Gastroesophageal sphincter (tissue), 4 donors: ENCODE results near the gene TUBB2A. TPM values are rescaled to one million over a fixed set of nuclear protein-coding genes. Genes with fewer than 3 reads are reported as not detected.
"Not testable (repeated sequence)": the region's sequence is repeated elsewhere in the genome, so short reads cannot be mapped to it uniquely, and the experiment has no call there.

ENCODE experiments used
- ATAC-seq: fragments of 150-250 bp; one replicate; pipeline ENCODE4 v1.9.1; 2016; ENCODE audit warnings: mild to moderate bottlenecking, moderate library complexity
- H3K27ac ChIP-seq, 4 donors: fragments of 200-600 bp; sonication (generic) in 3 of 4; 1 replicate in 3 of 4; 2 replicates in 1 of 4; pipeline ENCODE4 v1.5.1; 2016 to 2019
- H3K27me3 ChIP-seq: fragments of 200-600 bp; sonication (generic); one replicate; pipeline ENCODE4 v1.5.1; 2019
- H3K36me3 ChIP-seq, 2 donors: fragments of 200-600 bp; sonication (generic); one replicate each; pipeline ENCODE4 v1.5.1; 2019; ENCODE audit warnings: control low read depth in 1 of 2
- H3K4me1 ChIP-seq, 3 donors: fragments of 200-600 bp; sonication (generic); 1 replicate in 2 of 3; 2 replicates in 1 of 3; pipeline ENCODE4 v1.5.1; 2016 to 2019; ENCODE audit warnings: control low read depth in 2 of 3
- H3K4me3 ChIP-seq, 2 donors: fragments of 200-600 bp; sonication (generic); one replicate each; pipeline ENCODE4 v1.5.1; 2019; ENCODE audit warnings: mild to moderate bottlenecking in 1 of 2, moderate library complexity in 1 of 2
- H3K9me3 ChIP-seq, 3 donors: fragments of 200-600 bp; sonication (generic); one replicate each; pipeline ENCODE4 v1.5.1; 2017 to 2019; ENCODE audit warnings: control low read depth in 2 of 3
- EP300 ChIP-seq: sonication (generic); formaldehyde crosslinking; IDR thresholded peaks from one replicate; pipeline ENCODE4 v1.6.1; 2017; ENCODE audit warnings: antibody characterized with exemption, mild to moderate bottlenecking
- POLR2A ChIP-seq, 2 donors: fragments of 450-650 bp; IDR thresholded peaks; one replicate each; pipeline ENCODE4 v1.6.1; 2017; ENCODE audit warnings: antibody characterized with exemption in 2 of 2, mild to moderate bottlenecking in 2 of 2, moderate library complexity in 1 of 2
- POLR2AphosphoS5 ChIP-seq: sonication (generic); formaldehyde crosslinking; IDR thresholded peaks from one replicate; pipeline ENCODE4 v1.6.1; 2017; ENCODE audit warnings: antibody characterized with exemption
- WGBS, 2 donors: methylation state at CpG; one replicate each; pipeline ENCODE4 v1.1.5; 2018; ENCODE audit warnings: low coverage in 1 of 2; 5-methylcytosine and 5-hydroxymethylcytosine counted together
- total RNA-seq, 4 donors: library from RNA; depleted of rRNA; stranded (reverse); fragments of >200 nt; gene quantifications; one replicate each; pipeline ENCODE4 v1.1.0, GENCODE V29; 2016
- TF ChIP-seq, protein P1 (sequence below), 4 experiments: fragments of 200-600 bp in 2 of 4; fragments of 450-650 bp in 2 of 4; sonication (generic) in 1 of 4; IDR thresholded peaks; one replicate each; pipeline ENCODE4 v1.5.1; 2017 to 2019; ENCODE audit warnings: antibody characterized with exemption in 4 of 4, mild to moderate bottlenecking in 2 of 4, moderate library complexity in 2 of 4

The TUBB2A gene
- total RNA-seq, 4 donors from 2014 or later, result 74.6 to 219 (median 119) TPM

DNA sequence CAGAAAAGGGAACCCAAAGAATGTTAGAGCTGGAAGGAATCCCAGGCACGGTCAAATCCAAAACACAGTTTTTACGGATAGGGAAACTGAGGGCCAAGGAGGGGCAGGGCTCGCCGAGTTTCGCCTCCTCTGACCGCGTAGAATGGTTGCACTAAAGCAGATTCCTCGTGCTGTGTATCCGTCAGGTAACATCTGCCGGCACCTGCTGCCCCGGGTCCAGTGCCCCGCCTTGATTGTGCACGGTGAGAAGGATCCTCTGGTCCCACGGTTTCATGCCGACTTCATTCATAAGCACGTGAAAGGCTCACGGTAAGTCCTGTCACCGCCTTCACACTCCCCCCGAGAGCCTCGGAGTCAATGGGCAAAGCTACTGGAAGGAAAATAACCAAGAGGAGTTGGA is 17.1 kb downstream of the TUBB2A start:
- Histone ChIP-seq H3K9me3 (no peaks in the 10 kb centered on the region), H3K4me3 (no peak overlapping the region), H3K27me3 (no peaks in the 10 kb centered on the region), H3K36me3 (peaks cover 0 to 85% of the 10 kb centered on the region in 2 donors), H3K27ac (no peak overlapping the region), H3K4me1 (peaks cover 0 to 10% (median 0%) of the 10 kb centered on the region in 3 donors)
- WGBS, 2 donors, result 86 to 90% methylated on average over 2 to 5 of the region's 20 CpGs
- ATAC-seq, result no peak
- TF ChIP-seq EP300 (no peak), POLR2AphosphoS5 (no peak), POLR2A (IDR thresholded peaks at IDR 0.05) (no peak)
- TF ChIP-seq, protein P1, sequence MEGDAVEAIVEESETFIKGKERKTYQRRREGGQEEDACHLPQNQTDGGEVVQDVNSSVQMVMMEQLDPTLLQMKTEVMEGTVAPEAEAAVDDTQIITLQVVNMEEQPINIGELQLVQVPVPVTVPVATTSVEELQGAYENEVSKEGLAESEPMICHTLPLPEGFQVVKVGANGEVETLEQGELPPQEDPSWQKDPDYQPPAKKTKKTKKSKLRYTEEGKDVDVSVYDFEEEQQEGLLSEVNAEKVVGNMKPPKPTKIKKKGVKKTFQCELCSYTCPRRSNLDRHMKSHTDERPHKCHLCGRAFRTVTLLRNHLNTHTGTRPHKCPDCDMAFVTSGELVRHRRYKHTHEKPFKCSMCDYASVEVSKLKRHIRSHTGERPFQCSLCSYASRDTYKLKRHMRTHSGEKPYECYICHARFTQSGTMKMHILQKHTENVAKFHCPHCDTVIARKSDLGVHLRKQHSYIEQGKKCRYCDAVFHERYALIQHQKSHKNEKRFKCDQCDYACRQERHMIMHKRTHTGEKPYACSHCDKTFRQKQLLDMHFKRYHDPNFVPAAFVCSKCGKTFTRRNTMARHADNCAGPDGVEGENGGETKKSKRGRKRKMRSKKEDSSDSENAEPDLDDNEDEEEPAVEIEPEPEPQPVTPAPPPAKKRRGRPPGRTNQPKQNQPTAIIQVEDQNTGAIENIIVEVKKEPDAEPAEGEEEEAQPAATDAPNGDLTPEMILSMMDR (IDR thresholded peaks at IDR 0.05), result no peak

DNA sequence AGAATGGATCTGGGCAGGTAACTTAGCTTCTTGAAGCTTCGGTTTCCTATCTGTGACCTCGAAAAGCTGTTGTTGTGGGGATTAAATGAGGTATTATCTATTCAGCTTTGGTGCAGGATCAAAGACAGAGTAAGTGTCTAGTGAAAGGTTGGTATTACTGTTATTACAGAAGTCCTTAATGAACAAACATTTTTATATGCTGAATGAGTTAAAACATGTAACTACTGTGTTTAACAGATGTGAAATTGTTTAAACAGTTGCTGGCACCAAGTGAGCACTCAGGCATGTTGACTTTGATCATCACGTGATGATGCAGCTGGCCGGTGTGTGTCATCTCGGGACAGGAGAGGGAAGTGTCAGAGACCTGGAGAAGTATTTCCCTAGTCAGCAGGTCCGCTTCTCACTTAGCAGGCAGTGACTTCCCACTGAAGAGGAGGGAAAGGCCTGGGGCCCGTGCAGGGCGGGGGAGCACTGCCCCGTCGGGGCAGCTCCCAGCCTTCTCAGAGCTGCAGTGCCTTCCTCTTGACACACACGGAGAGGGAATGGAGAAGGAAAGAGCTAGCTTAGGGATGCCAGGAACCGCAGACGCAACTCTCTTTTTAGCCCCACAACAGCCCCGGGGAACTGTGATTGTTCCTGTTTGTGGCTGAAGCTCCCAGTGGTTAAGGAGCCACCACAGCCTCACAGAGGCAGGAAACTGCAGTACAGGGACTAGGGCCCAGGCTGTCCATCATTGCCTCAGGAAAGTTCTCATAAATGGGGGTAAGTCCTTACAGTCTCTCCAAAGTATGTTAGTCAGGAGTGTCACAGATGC is 18.0 kb downstream of the TUBB2A start:
- H3K9me3 ChIP-seq, result no peaks in the 10 kb centered on the region
- no peaks in the 10 kb centered on the region for H3K27me3 ChIP-seq
- H3K27ac ChIP-seq, result peak overlapping the region in 3 of 4 donors; percentile 21 to 40 (median 30)
- no peak overlapping the region for H3K4me3 ChIP-seq
- 58 to 60% methylated on average over 5 to 7 of the region's 14 CpGs for WGBS, 2 donors
- peak; percentile 84 for ATAC-seq
- peaks cover 0 to 10% (median 0%) of the 10 kb centered on the region in 3 donors for H3K4me1 ChIP-seq
- peaks cover 0 to 92% of the 10 kb centered on the region in 2 donors for H3K36me3 ChIP-seq
- TF ChIP-seq POLR2A (IDR thresholded peaks at IDR 0.05) (peak in 1 of 2 donors; percentile 22), POLR2AphosphoS5 (peak; percentile 4), EP300 (no peak)

DNA sequence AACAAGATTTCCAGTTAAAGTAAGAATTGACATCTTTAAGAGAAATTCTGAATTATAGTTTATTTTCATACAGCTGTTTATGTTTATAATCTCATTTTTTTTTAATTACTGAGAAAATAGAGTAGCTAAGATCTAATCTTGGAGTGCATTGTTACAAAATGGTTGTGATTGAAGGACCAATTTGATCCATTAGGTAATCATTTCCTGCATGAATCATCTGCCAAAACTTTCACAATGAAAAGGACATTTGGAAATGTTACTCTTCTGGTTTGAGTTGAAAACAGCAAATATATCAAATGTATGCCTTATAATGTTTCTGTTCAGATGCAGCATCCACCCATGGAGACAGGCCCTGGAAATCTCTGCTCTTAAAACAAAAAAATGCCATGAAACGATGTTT is 19.0 kb downstream of the TUBB2A start:
- Histone ChIP-seq H3K27me3 (no peaks in the 10 kb centered on the region), H3K9me3 (no peaks in the 10 kb centered on the region), H3K4me3 (no peak overlapping the region), H3K36me3 (peaks cover 0 to 92% of the 10 kb centered on the region in 2 donors), H3K4me1 (peaks cover 0 to 10% (median 0%) of the 10 kb centered on the region in 3 donors), H3K27ac (peak overlapping the region in 2 of 4 donors; percentile 12 to 30)
- TF ChIP-seq POLR2A (IDR thresholded peaks at IDR 0.05), result no peak
- no peak for TF ChIP-seq EP300
- TF ChIP-seq POLR2AphosphoS5, result no peak
- TF ChIP-seq, protein P1 (IDR thresholded peaks at IDR 0.05), result no peak
- no peak for ATAC-seq
- WGBS, 2 donors, result 59 to 67% methylated on average over 1 of the region's 1 CpG

DNA sequence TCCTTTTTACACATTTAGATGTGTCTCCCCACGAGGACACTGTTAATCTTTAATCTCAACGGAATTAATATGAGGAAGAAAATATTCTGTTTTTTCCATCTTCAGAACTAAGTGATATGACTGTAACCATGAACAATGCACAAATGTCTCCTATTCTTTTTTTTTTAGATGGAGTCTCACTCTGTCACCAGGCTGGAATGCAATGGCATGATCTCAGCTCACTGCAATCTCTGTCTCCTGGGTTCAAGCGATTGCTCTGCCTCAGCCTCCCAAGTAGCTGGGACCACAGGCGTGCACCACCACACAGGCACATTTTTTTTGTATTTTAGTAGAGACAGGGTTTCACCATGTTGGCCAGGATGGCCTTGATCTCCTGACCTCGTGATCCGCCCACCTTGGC is 19.5 kb downstream of the TUBB2A start:
- not testable (repeated sequence) for H3K27me3 ChIP-seq, H3K4me3 ChIP-seq, H3K9me3 ChIP-seq, ATAC-seq, H3K27ac ChIP-seq
- 82 to 92% methylated on average over 4 to 6 of the region's 6 CpGs for WGBS, 2 donors
- Histone ChIP-seq H3K36me3 (peaks cover 0 to 92% of the 10 kb centered on the region in 2 donors), H3K4me1 (peaks cover 0 to 10% (median 0%) of the 10 kb centered on the region in 3 donors)

DNA sequence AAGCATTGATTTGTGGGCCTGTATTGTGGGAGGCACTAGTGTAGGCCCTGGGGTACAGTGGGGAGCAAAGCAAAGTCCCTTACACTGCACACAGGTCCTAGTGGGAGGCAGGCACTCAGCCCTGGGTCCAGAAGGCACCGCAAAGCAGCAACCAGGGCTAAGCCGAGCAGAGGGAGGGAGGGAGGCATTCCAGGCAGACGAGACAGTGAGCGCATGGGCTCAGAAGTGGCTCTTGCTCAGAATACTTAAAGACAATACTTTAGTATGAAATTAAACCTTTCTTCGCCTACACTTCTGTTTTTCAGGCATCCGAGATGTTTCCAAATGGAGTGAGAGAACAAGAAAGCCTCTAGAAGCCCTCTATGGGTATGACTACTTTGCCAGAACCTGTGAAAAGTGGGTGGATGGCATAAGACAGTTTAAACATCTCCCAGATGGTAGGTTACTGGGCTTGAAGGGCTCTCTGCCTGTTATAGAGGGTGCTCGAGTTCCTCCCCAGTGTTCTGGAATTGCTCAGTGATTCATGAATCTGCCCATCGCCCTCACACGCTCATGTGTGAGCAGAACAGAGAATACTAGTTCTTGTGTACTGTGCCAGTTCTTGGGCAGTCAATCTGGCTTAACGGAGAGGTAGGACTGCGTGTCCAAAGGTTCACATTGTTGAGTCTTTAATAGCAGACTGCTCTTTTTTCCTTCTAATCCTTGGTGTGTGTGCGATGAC is 20.1 kb downstream of the TUBB2A start:
- Histone ChIP-seq H3K4me1 (peaks cover 0 to 10% (median 0%) of the 10 kb centered on the region in 3 donors), H3K27me3 (no peaks in the 10 kb centered on the region), H3K27ac (no peak overlapping the region), H3K4me3 (no peak overlapping the region), H3K9me3 (no peaks in the 10 kb centered on the region), H3K36me3 (peaks cover 0 to 92% of the 10 kb centered on the region in 2 donors)
- 91 to 96% methylated on average over 9 to 12 of the region's 12 CpGs for WGBS, 2 donors
- no peak for ATAC-seq
- TF ChIP-seq, protein P1 (IDR thresholded peaks at IDR 0.05), result no peak
- TF ChIP-seq POLR2A (IDR thresholded peaks at IDR 0.05) (no peak), EP300 (no peak), POLR2AphosphoS5 (no peak)
